ENCODE data around the gene GLO1. TPM values are rescaled to one million over a fixed set of nuclear protein-coding genes. Genes with fewer than 3 reads are reported as not detected.

GLO1 gene
- total RNA-seq (122 and 139 TPM in 2 replicates), polyA plus RNA-seq (219 and 243 TPM in 2 replicates)

GRCh38 chr6:38702558-38703397 lies at the start of gene GLO1:
TSS of gene GLO1 (minus strand) at chr6:38703145. CDS start at chr6:38703054, 91 bp downstream.
- Histone ChIP-seq H3K27ac (peak within 1 kb of the TSS; percentile 89), H3K27me3 (no peaks in the 10 kb centered on the region), H3K4me1 (ENCODE audit: low read depth) (no peaks in the 10 kb centered on the region), H3K36me3 (no peaks in the 10 kb centered on the region), H3K4me3 (peak within 1 kb of the TSS; percentile 77), H3K9me3 (ENCODE audit: low read depth) (no peaks in the 10 kb centered on the region)
- no peak for TF ChIP-seq CTCF (IDR thresholded peaks at IDR 0.05; ENCODE audit: low read depth, low read length)
- peak; percentile 98 to 99 for DNase-seq (ENCODE audit: low read depth in 1 of 2, low spot score in 1 of 2)

GRCh38 chr6:38750968-38751615 lies 48.1 kb upstream of the GLO1 start:
- Histone ChIP-seq H3K4me3 (no peak overlapping the region), H3K36me3 (no peaks in the 10 kb centered on the region), H3K27me3 (no peaks in the 10 kb centered on the region), H3K27ac (no peak overlapping the region), H3K9me3 (ENCODE audit: low read depth) (no peaks in the 10 kb centered on the region), H3K4me1 (ENCODE audit: low read depth) (no peaks in the 10 kb centered on the region)
- no peak for TF ChIP-seq CTCF (IDR thresholded peaks at IDR 0.05; ENCODE audit: low read depth, low read length)
- no peak for DNase-seq (ENCODE audit: low read depth in 1 of 2, low spot score in 1 of 2)

GRCh38 chr6:38749473-38749872 lies 46.5 kb upstream of the GLO1 start:
- Histone ChIP-seq H3K36me3 (no peaks in the 10 kb centered on the region), H3K27me3 (no peaks in the 10 kb centered on the region), H3K9me3 (ENCODE audit: low read depth) (no peaks in the 10 kb centered on the region), H3K4me3 (no peak overlapping the region), H3K27ac (no peak overlapping the region), H3K4me1 (ENCODE audit: low read depth) (no peaks in the 10 kb centered on the region)
- no peak for DNase-seq (ENCODE audit: low read depth in 1 of 2, low spot score in 1 of 2)
- TF ChIP-seq CTCF (IDR thresholded peaks at IDR 0.05; ENCODE audit: low read depth, low read length): no peak

- H3K9me3 ChIP-seq (ENCODE audit: low read depth): no peaks in the 10 kb centered on the region
- peaks cover 4% of the 10 kb centered on the region for H3K27me3 ChIP-seq
- DNase-seq (ENCODE audit: low read depth in 1 of 2, low spot score in 1 of 2): peak in 1 of 2 donors; percentile 3
- no peak overlapping the region for H3K4me3 ChIP-seq
- H3K4me1 ChIP-seq (ENCODE audit: low read depth): no peaks in the 10 kb centered on the region
- TF ChIP-seq CTCF (IDR thresholded peaks at IDR 0.05; ENCODE audit: low read depth, low read length): peak; percentile 32
- no peaks in the 10 kb centered on the region for H3K36me3 ChIP-seq
- no peak overlapping the region for H3K27ac ChIP-seq
Observed at GRCh38 chr6:38739532-38739931, 36.6 kb upstream of the GLO1 start.

- Histone ChIP-seq H3K27ac (no peak overlapping the region), H3K27me3 (peaks cover 4% of the 10 kb centered on the region), H3K9me3 (ENCODE audit: low read depth) (no peaks in the 10 kb centered on the region), H3K4me3 (no peak overlapping the region), H3K36me3 (no peaks in the 10 kb centered on the region), H3K4me1 (ENCODE audit: low read depth) (no peaks in the 10 kb centered on the region)
- TF ChIP-seq CTCF (IDR thresholded peaks at IDR 0.05; ENCODE audit: low read depth, low read length): no peak
- no peak for DNase-seq (ENCODE audit: low read depth in 1 of 2, low spot score in 1 of 2)
Observed at GRCh38 chr6:38738261-38738660, 35.3 kb upstream of the GLO1 start.
